ENCODE measurements around the gene ZBED4.

Gene ZBED4

GRCh38 chr22:49827271-49827852, 26.3 kb upstream of the ZBED4 start:
- Histone ChIP-seq H4K20me1 (ENCODE audit: insufficient read depth, low read length) (0 out of 2 replicates have a peak, but pooled peaks cover 4% of the 10 kb centered on the region), H3K79me2 (ENCODE audit: insufficient read depth, low read length) (peaks cover 44% of the 10 kb centered on the region), H3K9ac (ENCODE audit: low read length) (peak overlapping the region; percentile 68), H3K9me3 (ENCODE audit: low read length) (peaks cover 7% of the 10 kb centered on the region; the same call in 1 of the 2 replicates), H3K27me3 (ENCODE audit: insufficient read depth, low read length) (peaks cover 9% of the 10 kb centered on the region; the same call in 1 of the 2 replicates), H3K4me3 (ENCODE audit: low read depth, low read length, poor library complexity, severe bottlenecking) (peak overlapping the region; percentile 70), H2AFZ (ENCODE audit: low read length) (no peak overlapping the region), H3K4me2 (ENCODE audit: low read length) (peak overlapping the region; percentile 84), H3K9me2 (ENCODE audit: low read depth, low read length) (no peaks in the 10 kb centered on the region), H3K27ac (ENCODE audit: low read depth, low read length, poor library complexity, severe bottlenecking) (no peak overlapping the region), H3K36me3 (ENCODE audit: insufficient read depth, low read length) (peaks cover 33% of the 10 kb centered on the region), H3K4me1 (ENCODE audit: insufficient read depth, low read length, severe bottlenecking) (peaks cover 39% of the 10 kb centered on the region), H3F3A (ENCODE audit: insufficient read depth, low read length) (peaks cover 9% of the 10 kb centered on the region; the same call in 1 of the 2 replicates)
- no peak for TF ChIP-seq CTCF (IDR thresholded peaks at IDR 0.05; ENCODE audit: low read length)
- TF ChIP-seq EZH2 (IDR thresholded peaks at IDR 0.05; ENCODE audit: borderline replicate concordance, low read length) = no peak

- peak within 1 kb of the TSS; percentile 68 for H3K9ac ChIP-seq (ENCODE audit: low read length)
- H2AFZ ChIP-seq (ENCODE audit: low read length) = no peak within 1 kb of the TSS
- peak within 1 kb of the TSS; percentile 75 for H3K27ac ChIP-seq (ENCODE audit: low read depth, low read length, poor library complexity, severe bottlenecking)
- peaks cover 39% of the 10 kb centered on the region for H3K4me1 ChIP-seq (ENCODE audit: insufficient read depth, low read length, severe bottlenecking)
- peaks cover 38% of the 10 kb centered on the region for H3K79me2 ChIP-seq (ENCODE audit: insufficient read depth, low read length)
- H4K20me1 ChIP-seq (ENCODE audit: insufficient read depth, low read length) = 0 out of 2 replicates have a peak, but pooled peaks cover 4% of the 10 kb centered on the region
- H3K4me2 ChIP-seq (ENCODE audit: low read length) = peak within 1 kb of the TSS; percentile 84
- peaks cover 9% of the 10 kb centered on the region; the same call in 1 of the 2 replicates for H3K27me3 ChIP-seq (ENCODE audit: insufficient read depth, low read length)
- no peaks in the 10 kb centered on the region for H3K9me2 ChIP-seq (ENCODE audit: low read depth, low read length)
- H3K36me3 ChIP-seq (ENCODE audit: insufficient read depth, low read length) = peaks cover 26% of the 10 kb centered on the region
- peaks cover 7% of the 10 kb centered on the region; the same call in 1 of the 2 replicates for H3K9me3 ChIP-seq (ENCODE audit: low read length)
- peaks cover 9% of the 10 kb centered on the region; the same call in 1 of the 2 replicates for H3F3A ChIP-seq (ENCODE audit: insufficient read depth, low read length)
- TF ChIP-seq CTCF (IDR thresholded peaks at IDR 0.05; ENCODE audit: low read length) (no peak), EZH2 (IDR thresholded peaks at IDR 0.05; ENCODE audit: borderline replicate concordance, low read length) (no peak)
- H3K4me3 ChIP-seq (ENCODE audit: low read depth, low read length, poor library complexity, severe bottlenecking) = peak within 1 kb of the TSS; percentile 70
These were observed 25.6 kb upstream of the ZBED4 start, which contains the start of gene BRD1 for GRCh38 chr22:49827853-49828598. TSS of gene BRD1 (minus strand) at chr22:49827873. CDS start at chr22:49824317, 3,556 bp downstream.

GRCh38 chr22:49828599-49828965, 25.1 kb upstream of the ZBED4 start:
- Histone ChIP-seq H3K4me3 (ENCODE audit: low read depth, low read length, poor library complexity, severe bottlenecking) (peak overlapping the region; percentile 58), H3K4me2 (ENCODE audit: low read length) (peak overlapping the region; percentile 64; the same call in 1 of the 2 replicates)

More at GRCh38 chr22:49828599-49828965, 25.1 kb upstream of the ZBED4 start:
- H3K9ac ChIP-seq (ENCODE audit: low read length) = no peak overlapping the region; the same call in 1 of the 2 replicates
- H2AFZ ChIP-seq (ENCODE audit: low read length) = no peak overlapping the region
- H3K4me1 ChIP-seq (ENCODE audit: insufficient read depth, low read length, severe bottlenecking) = peaks cover 39% of the 10 kb centered on the region
- H3K9me3 ChIP-seq (ENCODE audit: low read length) = peaks cover 7% of the 10 kb centered on the region; the same call in 1 of the 2 replicates
- peaks cover 9% of the 10 kb centered on the region; the same call in 1 of the 2 replicates for H3F3A ChIP-seq (ENCODE audit: insufficient read depth, low read length)
- peaks cover 34% of the 10 kb centered on the region for H3K79me2 ChIP-seq (ENCODE audit: insufficient read depth, low read length)
- H3K27ac ChIP-seq (ENCODE audit: low read depth, low read length, poor library complexity, severe bottlenecking) = peak overlapping the region; percentile 75
- peaks cover 21% of the 10 kb centered on the region for H3K36me3 ChIP-seq (ENCODE audit: insufficient read depth, low read length)
- TF ChIP-seq CTCF (IDR thresholded peaks at IDR 0.05; ENCODE audit: low read length) (no peak), EZH2 (IDR thresholded peaks at IDR 0.05; ENCODE audit: borderline replicate concordance, low read length) (no peak)
- no peaks in the 10 kb centered on the region for H3K9me2 ChIP-seq (ENCODE audit: low read depth, low read length)
- peaks cover 9% of the 10 kb centered on the region; the same call in 1 of the 2 replicates for H3K27me3 ChIP-seq (ENCODE audit: insufficient read depth, low read length)
- 0 out of 2 replicates have a peak, but pooled peaks cover 4% of the 10 kb centered on the region for H4K20me1 ChIP-seq (ENCODE audit: insufficient read depth, low read length)

All from OCI-LY1 (cell line).